Tibial nerve (tissue), 4 donors: Measurements from ENCODE around the gene WDR27. TPM values are rescaled to one million over a fixed set of nuclear protein-coding genes. Genes with fewer than 3 reads are reported as not detected.

Experiments used
- DNase-seq, 2 donors: peaks; one replicate each; pipeline ENCODE4 v3.0.0-alpha.2; 2019; ENCODE audit warnings: low spot score in 2 of 2
- H3K27ac ChIP-seq, 4 donors: fragments of 200-600 bp; sonication (generic) in 3 of 4; one replicate each; pipeline ENCODE4 v1.5.1; 2017 to 2019; ENCODE audit warnings: mild to moderate bottlenecking in 1 of 4
- H3K27me3 ChIP-seq, 2 donors: fragments of 200-600 bp; sonication (generic) in 1 of 2; one replicate each; pipeline versions ENCODE4 v1.5.1 to v1.6.0; 2017 to 2019
- H3K36me3 ChIP-seq, 3 donors: fragments of 200-600 bp; sonication (generic); one replicate each; pipeline ENCODE4 v1.5.1; 2018 to 2019
- H3K4me1 ChIP-seq, 4 donors: fragments of 200-600 bp; sonication (generic) in 3 of 4; one replicate each; pipeline ENCODE4 v1.5.1; 2017 to 2019
- H3K4me3 ChIP-seq, 4 donors: fragments of 200-600 bp; sonication (generic) in 3 of 4; one replicate each; pipeline ENCODE4 v1.5.1; 2017 to 2019; ENCODE audit warnings: mild to moderate bottlenecking in 1 of 4, moderate library complexity in 1 of 4
- H3K9me3 ChIP-seq, 4 donors: fragments of 200-600 bp; sonication (generic) in 3 of 4; one replicate each; pipeline ENCODE4 v1.5.1; 2017 to 2019
- EP300 ChIP-seq, 2 donors: sonication (generic); formaldehyde crosslinking; IDR thresholded peaks; one replicate each; pipeline ENCODE4 v1.6.1; 2017; ENCODE audit warnings: antibody characterized with exemption in 2 of 2, mild to moderate bottlenecking in 1 of 2
- POLR2A ChIP-seq, 2 donors: fragments of 450-650 bp; IDR thresholded peaks; one replicate each; pipeline ENCODE4 v1.6.1; 2017; ENCODE audit warnings: antibody characterized with exemption in 2 of 2, mild to moderate bottlenecking in 2 of 2, moderate library complexity in 2 of 2
- WGBS, 2 donors: methylation state at CpG; one replicate each; pipeline ENCODE4 v1.1.5; 2018; 5-methylcytosine and 5-hydroxymethylcytosine counted together
- total RNA-seq, 4 donors: library from RNA; depleted of rRNA; stranded (reverse); fragments of >200 nt; gene quantifications; one replicate each; pipeline ENCODE4 v1.1.0, GENCODE V29; 2016
- TF ChIP-seq, protein P1 (sequence below), 5 experiments: fragments of 200-600 bp in 3 of 5; fragments of 450-650 bp in 2 of 5; sonication (generic) in 3 of 5; IDR thresholded peaks; one replicate each; pipeline ENCODE4 v1.5.1; 2016 to 2019; ENCODE audit warnings: antibody characterized with exemption in 5 of 5, mild to moderate bottlenecking in 3 of 5, moderate library complexity in 2 of 5

Gene WDR27
- total RNA-seq, 4 donors from 2014 or later = 33.9 to 57.5 (median 52.5) TPM

DNA sequence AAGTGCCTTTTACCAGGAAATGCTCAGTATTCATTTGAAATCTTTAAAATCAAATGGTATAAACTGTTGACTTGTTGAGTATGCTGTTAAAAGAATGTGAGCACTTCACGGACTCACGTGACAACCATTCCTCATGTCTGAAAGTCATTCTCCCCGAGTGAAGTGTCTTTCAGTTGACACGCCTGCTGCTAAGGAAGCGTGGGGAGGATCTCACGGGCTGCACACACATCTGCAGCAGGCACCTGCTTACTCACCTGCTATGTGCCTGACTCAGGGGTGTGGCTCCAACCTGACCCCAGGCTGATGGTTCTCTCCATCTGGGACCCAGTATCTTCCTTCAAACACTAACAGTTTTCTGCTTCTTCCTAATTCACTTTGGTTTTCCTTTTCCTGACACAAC is 32.7 kb downstream of the WDR27 start:
- Histone ChIP-seq H3K9me3 (no peaks in the 10 kb centered on the region), H3K27ac (peak overlapping the region in 2 of 4 donors; percentile 19 to 38), H3K4me3 (no peak overlapping the region), H3K36me3 (peaks cover 0 to 63% (median 4%) of the 10 kb centered on the region in 3 donors), H3K27me3 (no peaks in the 10 kb centered on the region), H3K4me1 (peaks cover 0 to 5% (median 0%) of the 10 kb centered on the region in 4 donors)
- TF ChIP-seq, protein P1, sequence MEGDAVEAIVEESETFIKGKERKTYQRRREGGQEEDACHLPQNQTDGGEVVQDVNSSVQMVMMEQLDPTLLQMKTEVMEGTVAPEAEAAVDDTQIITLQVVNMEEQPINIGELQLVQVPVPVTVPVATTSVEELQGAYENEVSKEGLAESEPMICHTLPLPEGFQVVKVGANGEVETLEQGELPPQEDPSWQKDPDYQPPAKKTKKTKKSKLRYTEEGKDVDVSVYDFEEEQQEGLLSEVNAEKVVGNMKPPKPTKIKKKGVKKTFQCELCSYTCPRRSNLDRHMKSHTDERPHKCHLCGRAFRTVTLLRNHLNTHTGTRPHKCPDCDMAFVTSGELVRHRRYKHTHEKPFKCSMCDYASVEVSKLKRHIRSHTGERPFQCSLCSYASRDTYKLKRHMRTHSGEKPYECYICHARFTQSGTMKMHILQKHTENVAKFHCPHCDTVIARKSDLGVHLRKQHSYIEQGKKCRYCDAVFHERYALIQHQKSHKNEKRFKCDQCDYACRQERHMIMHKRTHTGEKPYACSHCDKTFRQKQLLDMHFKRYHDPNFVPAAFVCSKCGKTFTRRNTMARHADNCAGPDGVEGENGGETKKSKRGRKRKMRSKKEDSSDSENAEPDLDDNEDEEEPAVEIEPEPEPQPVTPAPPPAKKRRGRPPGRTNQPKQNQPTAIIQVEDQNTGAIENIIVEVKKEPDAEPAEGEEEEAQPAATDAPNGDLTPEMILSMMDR (IDR thresholded peaks at IDR 0.05) = no peak
- TF ChIP-seq POLR2A (IDR thresholded peaks at IDR 0.05) (no peak), EP300 (IDR thresholded peaks at IDR 0.05) (no peak)
- DNase-seq = no peak
- WGBS, 2 donors = 78 to 89% methylated on average over 6 of the region's 6 CpGs

DNA sequence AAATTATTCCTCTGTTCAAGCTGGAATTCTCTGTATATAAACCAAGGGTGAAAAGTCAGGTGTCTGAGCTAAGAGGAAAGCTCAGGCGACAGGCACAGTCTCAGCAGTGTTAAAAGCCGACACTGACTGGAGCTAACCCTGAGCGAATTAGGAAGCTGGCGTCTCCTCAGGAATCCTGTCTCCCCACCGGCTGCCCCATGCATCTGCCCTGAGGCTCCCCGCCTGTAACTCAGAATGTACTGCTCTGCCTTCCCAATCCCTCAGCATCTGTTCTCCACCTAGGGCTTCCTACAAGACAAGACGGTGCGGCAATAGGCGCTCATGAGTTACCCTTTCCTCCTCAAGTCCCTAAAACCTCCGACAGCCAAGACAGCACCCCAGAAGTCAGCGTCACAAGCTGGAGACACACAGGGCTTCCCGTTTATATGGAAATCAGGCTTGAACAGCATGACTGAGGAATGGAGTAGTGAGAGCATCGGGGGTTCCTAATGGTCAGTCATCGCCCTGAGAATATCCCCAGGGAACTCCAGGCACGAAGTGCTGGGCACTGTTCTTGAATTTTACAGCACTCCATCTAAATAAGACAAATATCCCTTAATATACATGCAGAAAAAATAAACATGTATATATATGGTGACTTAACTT is 33.5 kb downstream of the WDR27 start:
- DNase-seq = no peak
- Histone ChIP-seq H3K36me3 (peaks cover 0 to 72% (median 4%) of the 10 kb centered on the region in 3 donors), H3K4me3 (no peak overlapping the region), H3K4me1 (peaks cover 0 to 5% (median 0%) of the 10 kb centered on the region in 4 donors), H3K27ac (no peak overlapping the region), H3K27me3 (no peaks in the 10 kb centered on the region), H3K9me3 (no peaks in the 10 kb centered on the region)
- 85 to 89% methylated on average over 15 of the region's 15 CpGs for WGBS, 2 donors
- no peak for TF ChIP-seq POLR2A (IDR thresholded peaks at IDR 0.05)

DNA sequence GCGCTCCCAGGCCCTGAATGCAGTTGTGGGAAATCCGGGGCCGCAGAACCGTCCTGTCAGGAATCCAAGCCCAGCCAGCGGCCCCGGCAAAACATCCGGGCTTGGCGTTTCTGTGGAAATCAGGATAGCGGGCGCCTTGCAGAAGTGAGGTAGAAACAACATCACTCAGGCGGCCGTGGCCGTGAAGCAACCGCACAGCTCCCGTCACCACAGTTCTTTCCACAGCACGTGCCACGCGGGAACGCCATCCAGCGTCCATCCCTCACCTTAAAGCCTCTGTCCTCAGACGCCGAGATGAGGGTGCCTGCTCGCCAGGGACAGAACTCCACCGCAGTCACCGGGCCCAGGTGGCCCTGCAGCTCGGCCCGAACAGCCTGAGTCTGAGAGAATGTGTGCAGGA is 34.1 kb downstream of the WDR27 start:
- Histone ChIP-seq H3K4me1 (peaks cover 0 to 5% (median 0%) of the 10 kb centered on the region in 4 donors), H3K36me3 (peaks cover 0 to 76% (median 4%) of the 10 kb centered on the region in 3 donors), H3K9me3 (no peaks in the 10 kb centered on the region), H3K27ac (no peak overlapping the region), H3K27me3 (no peaks in the 10 kb centered on the region), H3K4me3 (no peak overlapping the region)
- TF ChIP-seq POLR2A (IDR thresholded peaks at IDR 0.05) = no peak
- no peak for DNase-seq
- WGBS, 2 donors = 95% methylated on average over 22 to 26 of the region's 27 CpGs

DNA sequence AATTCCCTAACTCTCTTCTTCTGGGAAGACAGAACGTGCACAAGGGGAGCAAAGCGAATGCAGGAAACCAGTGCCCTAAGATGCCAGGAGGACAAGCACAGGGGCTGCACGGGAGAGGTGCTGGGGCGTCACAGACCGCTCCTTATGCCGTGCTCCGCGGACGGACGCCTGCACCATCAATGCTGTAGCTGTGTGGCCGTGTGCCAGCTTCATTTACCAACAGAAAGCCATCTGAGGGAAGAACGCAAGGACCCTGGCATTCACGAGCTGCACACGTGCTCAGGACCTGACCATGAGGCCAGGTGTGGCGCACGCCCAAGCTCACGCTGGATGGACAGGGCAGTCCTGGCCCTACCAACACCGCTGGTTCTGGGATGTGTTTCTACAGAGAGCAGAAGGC is 35.4 kb downstream of the WDR27 start:
- no peak overlapping the region for H3K4me3 ChIP-seq
- no peak overlapping the region for H3K27ac ChIP-seq
- DNase-seq = no peak
- H3K4me1 ChIP-seq = peaks cover 0 to 5% (median 0%) of the 10 kb centered on the region in 4 donors
- peaks cover 0 to 75% (median 4%) of the 10 kb centered on the region in 3 donors for H3K36me3 ChIP-seq
- 93 to 94% methylated on average over 16 to 18 of the region's 18 CpGs for WGBS, 2 donors
- H3K27me3 ChIP-seq = no peaks in the 10 kb centered on the region
- no peak for TF ChIP-seq EP300 (IDR thresholded peaks at IDR 0.05)
- TF ChIP-seq, protein P1 (IDR thresholded peaks at IDR 0.05) = no peak
- TF ChIP-seq POLR2A (IDR thresholded peaks at IDR 0.05) = no peak
- no peaks in the 10 kb centered on the region for H3K9me3 ChIP-seq

DNA sequence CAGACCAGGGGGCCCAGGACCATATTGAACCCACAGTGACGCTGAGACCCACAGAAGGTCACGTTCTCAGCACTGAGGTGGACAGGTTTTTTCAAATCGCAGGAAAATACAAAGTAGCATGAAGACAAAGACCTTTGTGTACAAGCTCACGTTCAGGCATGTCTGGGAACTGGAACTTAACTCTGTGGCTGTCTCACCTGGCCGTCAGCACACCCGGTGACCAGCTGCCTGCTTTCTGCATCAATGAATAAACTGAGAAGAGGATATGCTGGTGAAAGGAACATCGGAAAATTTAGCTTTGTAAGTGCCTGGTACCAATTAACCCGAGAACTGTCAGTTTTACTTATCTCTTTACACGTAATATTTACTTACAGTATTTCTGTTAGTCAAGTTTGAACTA is 36.5 kb downstream of the WDR27 start:
- H3K9me3 ChIP-seq = no peaks in the 10 kb centered on the region
- no peak for DNase-seq
- H3K27ac ChIP-seq = no peak overlapping the region
- peaks cover 0 to 76% (median 4%) of the 10 kb centered on the region in 3 donors for H3K36me3 ChIP-seq
- TF ChIP-seq POLR2A (IDR thresholded peaks at IDR 0.05) (no peak), EP300 (IDR thresholded peaks at IDR 0.05) (no peak)
- TF ChIP-seq, protein P1 (IDR thresholded peaks at IDR 0.05) = no peak
- peaks cover 0 to 5% (median 0%) of the 10 kb centered on the region in 4 donors for H3K4me1 ChIP-seq
- no peaks in the 10 kb centered on the region for H3K27me3 ChIP-seq
- no peak overlapping the region for H3K4me3 ChIP-seq
- WGBS, 2 donors = 74 to 76% methylated on average over 9 of the region's 9 CpGs

DNA sequence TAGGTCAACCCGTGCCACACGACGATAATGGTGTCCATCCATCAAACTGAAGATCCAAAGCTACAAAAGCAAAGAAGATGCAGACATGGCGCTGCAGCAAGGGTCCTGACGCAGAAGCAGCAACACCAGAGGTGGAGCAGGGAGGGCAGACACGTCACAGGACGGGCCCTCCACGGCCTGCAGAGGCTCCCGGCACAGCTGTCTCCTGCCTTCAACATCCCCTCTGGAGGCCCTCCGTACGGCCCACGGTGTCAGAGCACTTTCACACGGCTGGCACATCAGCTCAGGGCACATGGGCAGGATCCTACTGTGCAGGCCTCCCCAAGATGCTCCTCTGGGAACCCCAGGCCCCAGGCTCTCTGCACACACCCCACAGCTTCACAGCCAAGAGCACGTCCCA is 37.6 kb downstream of the WDR27 start:
- Histone ChIP-seq H3K36me3 (peaks cover 0 to 84% (median 6%) of the 10 kb centered on the region in 3 donors), H3K9me3 (no peaks in the 10 kb centered on the region), H3K27ac (no peak overlapping the region), H3K4me3 (no peak overlapping the region), H3K4me1 (peaks cover 0 to under 1% (median 0%) of the 10 kb centered on the region in 4 donors), H3K27me3 (no peaks in the 10 kb centered on the region)
- DNase-seq = no peak
- TF ChIP-seq EP300 (IDR thresholded peaks at IDR 0.05) (no peak), POLR2A (IDR thresholded peaks at IDR 0.05) (no peak)
- TF ChIP-seq, protein P1 (IDR thresholded peaks at IDR 0.05) = no peak
- 92 to 94% methylated on average over 14 of the region's 14 CpGs for WGBS, 2 donors
